GM23338 (cell line): ENCODE data around the gene CBLN3. TPM values are rescaled to one million over a fixed set of nuclear protein-coding genes. Genes with fewer than 3 reads are reported as not detected.
A peak's percentile ranks its signal among the peaks of the same experiment; 100 is the strongest.

ENCODE experiments used
- ATAC-seq: fragments of 200-7000 bp; cut with Tn5 transposase; 3 replicates; pipeline ENCODE4 v1.9.1; 2020
- DNase-seq: peaks from one replicate; pipeline ENCODE4 v3.0.0-alpha.2; 2015; ENCODE audit warnings: low spot score
- H2AFZ ChIP-seq: fragments of 200-600 bp; sonication (generic); 2 replicates; pipeline ENCODE4 v1.8.0; 2016; ENCODE audit warnings: antibody characterized with exemption, mild to moderate bottlenecking, moderate library complexity
- H3F3A ChIP-seq: fragments of 200-600 bp; sonication (generic); replicated peaks from 2 replicates; pipeline ENCODE4 v1.8.0; 2017; ENCODE audit warnings: antibody characterized with exemption, mixed run types, low read depth
- H3K27ac ChIP-seq: fragments of 200-600 bp; sonication (generic); 2 replicates; pipeline ENCODE4 v1.6.1; 2016; ENCODE audit warnings: low read depth
- H3K27me3 ChIP-seq: fragments of 200-600 bp; sonication (generic); 2 replicates; pipeline ENCODE4 v1.8.0; 2016; ENCODE audit warnings: mild to moderate bottlenecking, mixed run types, moderate library complexity; ENCODE audit not compliant: insufficient read depth
- H3K36me3 ChIP-seq: fragments of 200-600 bp; sonication (generic); 2 replicates; pipeline ENCODE4 v1.8.0; 2016; ENCODE audit warnings: mild to moderate bottlenecking; ENCODE audit not compliant: insufficient read depth
- H3K4me1 ChIP-seq: fragments of 200-600 bp; sonication (generic); 2 replicates; pipeline ENCODE4 v1.8.0; 2016; ENCODE audit warnings: mild to moderate bottlenecking, moderate library complexity; ENCODE audit not compliant: insufficient read depth
- H3K4me2 ChIP-seq: fragments of 200-600 bp; sonication (generic); 2 replicates; pipeline ENCODE4 v1.7.1; 2017; ENCODE audit warnings: mixed run types
- H3K4me3 ChIP-seq: fragments of 200-600 bp; sonication (generic); 2 replicates; pipeline ENCODE4 v1.6.1; 2016; ENCODE audit warnings: mixed run types
- H3K79me2 ChIP-seq: fragments of 200-600 bp; sonication (generic); replicated peaks from 2 replicates; pipeline ENCODE4 v1.8.0; 2017; ENCODE audit warnings: mild to moderate bottlenecking; ENCODE audit not compliant: insufficient read depth
- H3K9me2 ChIP-seq: fragments of 200-600 bp; sonication (generic); 2 replicates; pipeline ENCODE4 v1.8.0; 2017; ENCODE audit not compliant: insufficient read depth
- H4K20me1 ChIP-seq: fragments of 200-600 bp; sonication (generic); replicated peaks from 2 replicates; pipeline ENCODE4 v1.8.0; 2017; ENCODE audit warnings: mild to moderate bottlenecking; ENCODE audit not compliant: insufficient read depth
- H3K27ac Mint-ChIP-seq: 2 replicates; pipeline ENCODE4 v1.8.0; 2020; ENCODE audit warnings: inconsistent platforms, mild to moderate bottlenecking, moderate library complexity, mixed read lengths
- H3K27me3 Mint-ChIP-seq: 3 replicates; pipeline ENCODE4 v1.8.0; 2022; ENCODE audit warnings: low read depth, mild to moderate bottlenecking, moderate library complexity, mixed read lengths, inconsistent platforms; ENCODE audit not compliant: insufficient read depth, poor library complexity
- H3K36me3 Mint-ChIP-seq: 3 replicates; pipeline ENCODE4 v1.8.0; 2021; ENCODE audit warnings: low read depth, mild to moderate bottlenecking, inconsistent platforms, moderate library complexity, mixed read lengths
- H3K4me1 Mint-ChIP-seq: 3 replicates; pipeline ENCODE4 v1.8.0; 2020; ENCODE audit warnings: mild to moderate bottlenecking, inconsistent platforms, mixed read lengths
- H3K4me3 Mint-ChIP-seq: 3 replicates; pipeline ENCODE4 v1.8.0; 2021; ENCODE audit warnings: moderate library complexity, mild to moderate bottlenecking, inconsistent platforms, mixed read lengths
- H3K9me3 Mint-ChIP-seq: 3 replicates; pipeline ENCODE4 v1.8.0; 2020; ENCODE audit warnings: moderate library complexity, mild to moderate bottlenecking, inconsistent platforms, mixed read lengths
- EZH2phosphoT487 ChIP-seq: fragments of 200-600 bp; sonication (generic); IDR thresholded peaks from one replicate; pipeline ENCODE4 v1.8.1; 2018; ENCODE audit warnings: antibody characterized with exemption; ENCODE audit not compliant: unreplicated experiment
- JUNB ChIP-seq: IDR thresholded peaks from one replicate; pipeline ENCODE4 v1.6.1; 2016; ENCODE audit warnings: antibody characterized with exemption; ENCODE audit not compliant: unreplicated experiment
- POLR2AphosphoS5 ChIP-seq: IDR thresholded peaks from 2 replicates; pipeline ENCODE4 v1.6.1; 2016; ENCODE audit warnings: antibody characterized with exemption, low read depth
- STAT1 ChIP-seq: IDR thresholded peaks from one replicate; pipeline ENCODE4 v1.6.1; 2016; ENCODE audit warnings: antibody characterized with exemption; ENCODE audit not compliant: unreplicated experiment
- ZNF114 ChIP-seq: fragments of 250-450 bp; sonication (Bioruptor Pico); IDR thresholded peaks from 2 replicates; pipeline ENCODE4 v1.5.0; 2020; ENCODE audit warnings: mild to moderate bottlenecking, moderate library complexity
- ZNF331 ChIP-seq: fragments of 250-450 bp; sonication (Bioruptor Pico); IDR thresholded peaks from 2 replicates; pipeline ENCODE4 v1.5.0; 2020; ENCODE audit warnings: low read depth, mild to moderate bottlenecking, moderate library complexity
- polyA plus RNA-seq: library from polyadenylated mRNA; unstranded; fragments of >200 nt; fragmentation: Nextera tagmentation; extraction: Ambion mirVana; gene quantifications from 2 replicates; pipeline ENCODE4 v1.2.1, GENCODE V29; 2016
- total RNA-seq: library from RNA; depleted of rRNA; stranded (reverse); fragments of >200 nt; shearing (Covaris generic); gene quantifications from 2 replicates; pipeline ENCODE4 v1.2.3, GENCODE V29; 2014
- TF ChIP-seq, protein P1 (sequence below), 2 experiments: fragments of 200-600 bp in 1 of 2; sonication (generic) in 1 of 2; conservative IDR thresholded peaks; 2 replicates each; pipeline versions ENCODE4 v1.5.1 to v1.6.1; 2016 to 2017; ENCODE audit warnings: antibody characterized with exemption in 2 of 2, low read depth in 2 of 2, mild to moderate bottlenecking in 2 of 2, moderate library complexity in 1 of 2
- TF ChIP-seq, protein P2 (sequence below): IDR thresholded peaks from 2 replicates; pipeline ENCODE4 v1.6.1; 2016; ENCODE audit warnings: antibody characterized with exemption
- TF ChIP-seq, protein P3 (sequence below): IDR thresholded peaks from one replicate; pipeline ENCODE4 v1.6.1; 2018; ENCODE audit warnings: antibody characterized with exemption; ENCODE audit not compliant: unreplicated experiment
- TF ChIP-seq, protein P4 (sequence below): fragments of 250-450 bp; sonication (Bioruptor Pico); IDR thresholded peaks from 2 replicates; pipeline ENCODE4 v1.5.0; 2020; ENCODE audit warnings: mild to moderate bottlenecking, moderate library complexity

The CBLN3 gene
- total and polyA plus RNA-seq, 2 experiments from 2014 or later: 0.07 to 0.19 TPM

DNA sequence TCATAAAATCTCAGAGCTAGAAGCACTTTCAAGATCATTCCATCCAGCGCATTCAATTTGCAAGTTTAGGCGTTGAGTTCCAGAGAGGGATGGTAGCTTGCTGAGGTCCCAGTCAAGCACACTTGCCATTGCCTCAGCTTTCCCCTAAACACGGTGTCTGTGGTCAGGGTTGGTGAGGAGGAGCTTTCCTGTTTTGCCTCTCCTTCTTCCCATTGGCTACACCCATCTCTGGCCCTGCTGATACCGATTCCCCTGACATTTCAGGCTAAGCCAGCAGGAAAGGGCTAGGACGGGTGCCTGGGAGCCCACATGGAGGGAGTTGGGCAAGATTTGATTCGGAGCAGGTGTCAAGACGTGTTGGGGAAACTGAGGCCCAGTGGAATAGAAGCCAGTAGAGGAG lies 52.3 kb downstream of the CBLN3 start:
- peak overlapping the region; percentile 34 for H3K27ac ChIP-seq
- no peak overlapping the region for H3K27ac Mint-ChIP-seq
- no peak overlapping the region for H2AFZ ChIP-seq
- no peaks in the 10 kb centered on the region for H3K79me2 ChIP-seq
- peaks cover 28% of the 10 kb centered on the region for H3K27me3 Mint-ChIP-seq
- H3K9me2 ChIP-seq: peaks cover 4% of the 10 kb centered on the region; the same call in 1 of the 2 replicates
- H3K36me3 Mint-ChIP-seq: peaks cover 11% of the 10 kb centered on the region
- H3K4me1 Mint-ChIP-seq: peaks cover 45% of the 10 kb centered on the region
- ATAC-seq (no peak), DNase-seq (no peak)
- H3K36me3 ChIP-seq: no peaks in the 10 kb centered on the region
- no peaks in the 10 kb centered on the region for H3K9me3 Mint-ChIP-seq
- peak overlapping the region; percentile 47; the same call in 1 of the 2 replicates for H3K4me3 ChIP-seq
- H3F3A ChIP-seq: 0 out of 2 replicates have a peak, but pooled peaks cover 2% of the 10 kb centered on the region
- no peaks in the 10 kb centered on the region for H4K20me1 ChIP-seq
- H3K4me1 ChIP-seq: peaks cover 31% of the 10 kb centered on the region
- peak overlapping the region; percentile 72 for H3K4me3 Mint-ChIP-seq
- TF ChIP-seq POLR2AphosphoS5 (no peak), ZNF114 (CRISPR knock-in tag) (no peak), ZNF331 (CRISPR knock-in tag) (no peak), STAT1 (no peak), EZH2phosphoT487 (no peak), JUNB (no peak)
- TF ChIP-seq, protein P1, sequence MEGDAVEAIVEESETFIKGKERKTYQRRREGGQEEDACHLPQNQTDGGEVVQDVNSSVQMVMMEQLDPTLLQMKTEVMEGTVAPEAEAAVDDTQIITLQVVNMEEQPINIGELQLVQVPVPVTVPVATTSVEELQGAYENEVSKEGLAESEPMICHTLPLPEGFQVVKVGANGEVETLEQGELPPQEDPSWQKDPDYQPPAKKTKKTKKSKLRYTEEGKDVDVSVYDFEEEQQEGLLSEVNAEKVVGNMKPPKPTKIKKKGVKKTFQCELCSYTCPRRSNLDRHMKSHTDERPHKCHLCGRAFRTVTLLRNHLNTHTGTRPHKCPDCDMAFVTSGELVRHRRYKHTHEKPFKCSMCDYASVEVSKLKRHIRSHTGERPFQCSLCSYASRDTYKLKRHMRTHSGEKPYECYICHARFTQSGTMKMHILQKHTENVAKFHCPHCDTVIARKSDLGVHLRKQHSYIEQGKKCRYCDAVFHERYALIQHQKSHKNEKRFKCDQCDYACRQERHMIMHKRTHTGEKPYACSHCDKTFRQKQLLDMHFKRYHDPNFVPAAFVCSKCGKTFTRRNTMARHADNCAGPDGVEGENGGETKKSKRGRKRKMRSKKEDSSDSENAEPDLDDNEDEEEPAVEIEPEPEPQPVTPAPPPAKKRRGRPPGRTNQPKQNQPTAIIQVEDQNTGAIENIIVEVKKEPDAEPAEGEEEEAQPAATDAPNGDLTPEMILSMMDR (conservative IDR thresholded peaks at IDR 0.05; ENCODE audit: low read depth in 2 of 2): no peak
- TF ChIP-seq, protein P2, sequence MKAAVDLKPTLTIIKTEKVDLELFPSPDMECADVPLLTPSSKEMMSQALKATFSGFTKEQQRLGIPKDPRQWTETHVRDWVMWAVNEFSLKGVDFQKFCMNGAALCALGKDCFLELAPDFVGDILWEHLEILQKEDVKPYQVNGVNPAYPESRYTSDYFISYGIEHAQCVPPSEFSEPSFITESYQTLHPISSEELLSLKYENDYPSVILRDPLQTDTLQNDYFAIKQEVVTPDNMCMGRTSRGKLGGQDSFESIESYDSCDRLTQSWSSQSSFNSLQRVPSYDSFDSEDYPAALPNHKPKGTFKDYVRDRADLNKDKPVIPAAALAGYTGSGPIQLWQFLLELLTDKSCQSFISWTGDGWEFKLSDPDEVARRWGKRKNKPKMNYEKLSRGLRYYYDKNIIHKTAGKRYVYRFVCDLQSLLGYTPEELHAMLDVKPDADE: no peak
- TF ChIP-seq, protein P3, sequence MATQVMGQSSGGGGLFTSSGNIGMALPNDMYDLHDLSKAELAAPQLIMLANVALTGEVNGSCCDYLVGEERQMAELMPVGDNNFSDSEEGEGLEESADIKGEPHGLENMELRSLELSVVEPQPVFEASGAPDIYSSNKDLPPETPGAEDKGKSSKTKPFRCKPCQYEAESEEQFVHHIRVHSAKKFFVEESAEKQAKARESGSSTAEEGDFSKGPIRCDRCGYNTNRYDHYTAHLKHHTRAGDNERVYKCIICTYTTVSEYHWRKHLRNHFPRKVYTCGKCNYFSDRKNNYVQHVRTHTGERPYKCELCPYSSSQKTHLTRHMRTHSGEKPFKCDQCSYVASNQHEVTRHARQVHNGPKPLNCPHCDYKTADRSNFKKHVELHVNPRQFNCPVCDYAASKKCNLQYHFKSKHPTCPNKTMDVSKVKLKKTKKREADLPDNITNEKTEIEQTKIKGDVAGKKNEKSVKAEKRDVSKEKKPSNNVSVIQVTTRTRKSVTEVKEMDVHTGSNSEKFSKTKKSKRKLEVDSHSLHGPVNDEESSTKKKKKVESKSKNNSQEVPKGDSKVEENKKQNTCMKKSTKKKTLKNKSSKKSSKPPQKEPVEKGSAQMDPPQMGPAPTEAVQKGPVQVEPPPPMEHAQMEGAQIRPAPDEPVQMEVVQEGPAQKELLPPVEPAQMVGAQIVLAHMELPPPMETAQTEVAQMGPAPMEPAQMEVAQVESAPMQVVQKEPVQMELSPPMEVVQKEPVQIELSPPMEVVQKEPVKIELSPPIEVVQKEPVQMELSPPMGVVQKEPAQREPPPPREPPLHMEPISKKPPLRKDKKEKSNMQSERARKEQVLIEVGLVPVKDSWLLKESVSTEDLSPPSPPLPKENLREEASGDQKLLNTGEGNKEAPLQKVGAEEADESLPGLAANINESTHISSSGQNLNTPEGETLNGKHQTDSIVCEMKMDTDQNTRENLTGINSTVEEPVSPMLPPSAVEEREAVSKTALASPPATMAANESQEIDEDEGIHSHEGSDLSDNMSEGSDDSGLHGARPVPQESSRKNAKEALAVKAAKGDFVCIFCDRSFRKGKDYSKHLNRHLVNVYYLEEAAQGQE: no peak
- TF ChIP-seq, protein P4, sequence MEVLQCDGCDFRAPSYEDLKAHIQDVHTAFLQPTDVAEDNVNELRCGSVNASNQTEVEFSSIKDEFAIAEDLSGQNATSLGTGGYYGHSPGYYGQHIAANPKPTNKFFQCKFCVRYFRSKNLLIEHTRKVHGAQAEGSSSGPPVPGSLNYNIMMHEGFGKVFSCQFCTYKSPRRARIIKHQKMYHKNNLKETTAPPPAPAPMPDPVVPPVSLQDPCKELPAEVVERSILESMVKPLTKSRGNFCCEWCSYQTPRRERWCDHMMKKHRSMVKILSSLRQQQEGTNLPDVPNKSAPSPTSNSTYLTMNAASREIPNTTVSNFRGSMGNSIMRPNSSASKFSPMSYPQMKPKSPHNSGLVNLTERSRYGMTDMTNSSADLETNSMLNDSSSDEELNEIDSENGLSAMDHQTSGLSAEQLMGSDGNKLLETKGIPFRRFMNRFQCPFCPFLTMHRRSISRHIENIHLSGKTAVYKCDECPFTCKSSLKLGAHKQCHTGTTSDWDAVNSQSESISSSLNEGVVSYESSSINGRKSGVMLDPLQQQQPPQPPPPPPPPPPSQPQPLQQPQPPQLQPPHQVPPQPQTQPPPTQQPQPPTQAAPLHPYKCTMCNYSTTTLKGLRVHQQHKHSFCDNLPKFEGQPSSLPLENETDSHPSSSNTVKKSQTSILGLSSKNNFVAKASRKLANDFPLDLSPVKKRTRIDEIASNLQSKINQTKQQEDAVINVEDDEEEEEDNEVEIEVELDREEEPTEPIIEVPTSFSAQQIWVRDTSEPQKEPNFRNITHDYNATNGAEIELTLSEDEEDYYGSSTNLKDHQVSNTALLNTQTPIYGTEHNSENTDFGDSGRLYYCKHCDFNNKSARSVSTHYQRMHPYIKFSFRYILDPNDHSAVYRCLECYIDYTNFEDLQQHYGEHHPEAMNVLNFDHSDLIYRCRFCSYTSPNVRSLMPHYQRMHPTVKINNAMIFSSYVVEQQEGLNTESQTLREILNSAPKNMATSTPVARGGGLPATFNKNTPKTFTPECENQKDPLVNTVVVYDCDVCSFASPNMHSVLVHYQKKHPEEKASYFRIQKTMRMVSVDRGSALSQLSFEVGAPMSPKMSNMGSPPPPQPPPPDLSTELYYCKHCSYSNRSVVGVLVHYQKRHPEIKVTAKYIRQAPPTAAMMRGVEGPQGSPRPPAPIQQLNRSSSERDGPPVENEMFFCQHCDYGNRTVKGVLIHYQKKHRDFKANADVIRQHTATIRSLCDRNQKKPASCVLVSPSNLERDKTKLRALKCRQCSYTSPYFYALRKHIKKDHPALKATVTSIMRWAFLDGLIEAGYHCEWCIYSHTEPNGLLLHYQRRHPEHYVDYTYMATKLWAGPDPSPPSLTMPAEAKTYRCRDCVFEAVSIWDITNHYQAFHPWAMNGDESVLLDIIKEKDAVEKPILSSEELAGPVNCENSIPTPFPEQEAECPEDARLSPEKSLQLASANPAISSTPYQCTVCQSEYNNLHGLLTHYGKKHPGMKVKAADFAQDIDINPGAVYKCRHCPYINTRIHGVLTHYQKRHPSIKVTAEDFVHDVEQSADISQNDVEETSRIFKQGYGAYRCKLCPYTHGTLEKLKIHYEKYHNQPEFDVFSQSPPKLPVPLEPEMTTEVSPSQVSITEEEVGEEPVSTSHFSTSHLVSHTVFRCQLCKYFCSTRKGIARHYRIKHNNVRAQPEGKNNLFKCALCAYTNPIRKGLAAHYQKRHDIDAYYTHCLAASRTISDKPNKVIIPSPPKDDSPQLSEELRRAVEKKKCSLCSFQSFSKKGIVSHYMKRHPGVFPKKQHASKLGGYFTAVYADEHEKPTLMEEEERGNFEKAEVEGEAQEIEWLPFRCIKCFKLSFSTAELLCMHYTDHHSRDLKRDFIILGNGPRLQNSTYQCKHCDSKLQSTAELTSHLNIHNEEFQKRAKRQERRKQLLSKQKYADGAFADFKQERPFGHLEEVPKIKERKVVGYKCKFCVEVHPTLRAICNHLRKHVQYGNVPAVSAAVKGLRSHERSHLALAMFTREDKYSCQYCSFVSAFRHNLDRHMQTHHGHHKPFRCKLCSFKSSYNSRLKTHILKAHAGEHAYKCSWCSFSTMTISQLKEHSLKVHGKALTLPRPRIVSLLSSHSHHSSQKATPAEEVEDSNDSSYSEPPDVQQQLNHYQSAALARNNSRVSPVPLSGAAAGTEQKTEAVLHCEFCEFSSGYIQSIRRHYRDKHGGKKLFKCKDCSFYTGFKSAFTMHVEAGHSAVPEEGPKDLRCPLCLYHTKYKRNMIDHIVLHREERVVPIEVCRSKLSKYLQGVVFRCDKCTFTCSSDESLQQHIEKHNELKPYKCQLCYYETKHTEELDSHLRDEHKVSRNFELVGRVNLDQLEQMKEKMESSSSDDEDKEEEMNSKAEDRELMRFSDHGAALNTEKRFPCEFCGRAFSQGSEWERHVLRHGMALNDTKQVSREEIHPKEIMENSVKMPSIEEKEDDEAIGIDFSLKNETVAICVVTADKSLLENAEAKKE: no peak
- peak overlapping the region; percentile 75 for H3K4me2 ChIP-seq
- H3K27me3 ChIP-seq: no peaks in the 10 kb centered on the region
